ENCODE measurements around the gene E2F4. TPM values are rescaled to one million over a fixed set of nuclear protein-coding genes. Genes with fewer than 3 reads are reported as not detected.
A peak's percentile ranks its signal among the peaks of the same experiment; 100 is the strongest.

Gene E2F4
- total RNA-seq, 1 donor from 2014 or later, result 43.4 TPM

DNA sequence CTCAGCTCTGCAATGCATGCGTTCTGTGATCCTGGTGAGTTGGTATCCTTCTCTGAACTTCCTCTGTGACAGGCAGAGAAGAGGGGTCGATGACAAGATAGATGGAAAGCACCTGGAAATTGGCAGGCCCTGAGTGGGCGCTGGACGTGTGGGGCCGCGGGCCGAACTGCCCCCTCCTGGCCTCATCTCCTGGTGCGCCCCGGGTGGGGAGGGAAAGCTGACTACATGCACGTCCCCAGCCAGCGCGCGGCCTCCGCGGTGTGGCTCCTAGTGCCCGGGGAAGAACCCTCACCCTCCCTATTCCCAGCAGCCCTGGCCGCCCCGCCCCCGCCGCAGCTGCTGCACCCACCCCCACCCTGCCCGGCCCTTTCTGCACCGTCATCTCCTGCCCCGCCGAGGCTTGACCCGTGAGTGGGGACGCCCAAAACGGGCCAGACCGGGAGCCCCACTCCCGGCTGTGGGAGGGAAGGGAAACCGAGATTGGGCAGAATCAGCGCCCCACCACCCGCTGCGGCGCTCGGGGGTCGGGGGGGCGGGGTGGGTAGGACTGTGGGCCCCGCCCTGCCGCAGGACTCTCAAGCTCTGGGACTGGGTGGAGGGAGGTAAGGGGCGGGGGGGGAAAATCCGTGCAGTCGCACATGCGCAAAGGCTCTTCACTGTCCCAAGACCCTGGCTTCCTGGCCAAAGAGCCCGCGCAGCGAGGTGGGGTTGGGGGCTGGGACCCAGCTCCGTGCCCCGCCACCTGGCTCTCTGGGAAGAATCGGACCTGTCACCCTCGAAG, 21.6 kb upstream of the E2F4 start, which contains the start of gene NOL3:
Gene NOL3 (plus strand): TSS at position 371 of the 781 bp plus-strand sequence.
- peak; percentile 91 for DNase-seq (ENCODE audit: extremely low spot score, unreplicated experiment)
- TF ChIP-seq, protein P1, sequence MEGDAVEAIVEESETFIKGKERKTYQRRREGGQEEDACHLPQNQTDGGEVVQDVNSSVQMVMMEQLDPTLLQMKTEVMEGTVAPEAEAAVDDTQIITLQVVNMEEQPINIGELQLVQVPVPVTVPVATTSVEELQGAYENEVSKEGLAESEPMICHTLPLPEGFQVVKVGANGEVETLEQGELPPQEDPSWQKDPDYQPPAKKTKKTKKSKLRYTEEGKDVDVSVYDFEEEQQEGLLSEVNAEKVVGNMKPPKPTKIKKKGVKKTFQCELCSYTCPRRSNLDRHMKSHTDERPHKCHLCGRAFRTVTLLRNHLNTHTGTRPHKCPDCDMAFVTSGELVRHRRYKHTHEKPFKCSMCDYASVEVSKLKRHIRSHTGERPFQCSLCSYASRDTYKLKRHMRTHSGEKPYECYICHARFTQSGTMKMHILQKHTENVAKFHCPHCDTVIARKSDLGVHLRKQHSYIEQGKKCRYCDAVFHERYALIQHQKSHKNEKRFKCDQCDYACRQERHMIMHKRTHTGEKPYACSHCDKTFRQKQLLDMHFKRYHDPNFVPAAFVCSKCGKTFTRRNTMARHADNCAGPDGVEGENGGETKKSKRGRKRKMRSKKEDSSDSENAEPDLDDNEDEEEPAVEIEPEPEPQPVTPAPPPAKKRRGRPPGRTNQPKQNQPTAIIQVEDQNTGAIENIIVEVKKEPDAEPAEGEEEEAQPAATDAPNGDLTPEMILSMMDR (IDR thresholded peaks at IDR 0.05), result no peak
- Mint-ChIP-seq H3K4me3 (ENCODE audit: unreplicated experiment) (peak within 1 kb of the TSS; percentile 77), H3K36me3 (ENCODE audit: unreplicated experiment) (no peaks in the 10 kb centered on the region), H3K9me3 (ENCODE audit: unreplicated experiment) (no peaks in the 10 kb centered on the region), H3K4me1 (ENCODE audit: unreplicated experiment) (peaks cover 38% of the 10 kb centered on the region), H3K27ac (ENCODE audit: unreplicated experiment) (peak within 1 kb of the TSS; percentile 91), H3K27me3 (ENCODE audit: unreplicated experiment) (peaks cover 11% of the 10 kb centered on the region)

DNA sequence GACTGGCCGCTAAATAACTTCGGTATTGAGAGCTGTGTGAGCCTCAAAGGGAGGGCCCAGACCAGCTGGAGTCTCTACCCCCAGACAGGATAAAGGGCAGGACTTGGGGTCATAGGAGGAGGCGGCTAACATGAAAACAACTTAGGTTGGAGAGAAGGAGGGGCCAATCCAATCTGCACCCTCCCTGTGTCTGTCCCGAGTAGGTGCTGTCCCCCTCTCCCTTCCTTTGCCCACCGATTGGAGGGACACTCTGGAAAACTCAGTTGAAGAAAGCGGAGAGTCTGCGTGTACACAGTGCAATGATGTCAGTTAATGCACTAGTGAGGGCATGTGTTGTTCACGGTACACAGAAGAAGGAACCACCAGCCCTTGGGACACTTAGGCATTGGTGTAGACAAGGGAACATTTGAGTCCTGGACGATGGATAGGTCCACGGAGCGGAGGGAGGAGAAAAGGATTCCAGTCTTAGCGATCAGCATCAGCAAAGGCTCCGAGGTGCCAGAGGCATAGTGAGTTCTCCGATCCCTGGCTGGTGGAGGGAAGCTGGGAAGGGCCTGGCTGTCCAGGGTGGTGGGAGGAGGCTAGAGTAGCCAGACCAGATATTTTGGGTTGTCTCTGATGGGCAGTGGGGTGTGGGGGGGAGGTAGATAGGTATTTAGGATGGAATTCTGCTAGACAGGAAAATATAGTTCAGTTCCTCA, 20.9 kb upstream of the E2F4 start:
- Mint-ChIP-seq H3K27me3 (ENCODE audit: unreplicated experiment) (peaks cover 10% of the 10 kb centered on the region), H3K4me3 (ENCODE audit: unreplicated experiment) (peak overlapping the region; percentile 77), H3K36me3 (ENCODE audit: unreplicated experiment) (no peaks in the 10 kb centered on the region), H3K9me3 (ENCODE audit: unreplicated experiment) (no peaks in the 10 kb centered on the region), H3K4me1 (ENCODE audit: unreplicated experiment) (peaks cover 37% of the 10 kb centered on the region), H3K27ac (ENCODE audit: unreplicated experiment) (peak overlapping the region; percentile 91)
- DNase-seq (ENCODE audit: extremely low spot score, unreplicated experiment), result no peak
- TF ChIP-seq, protein P1 (IDR thresholded peaks at IDR 0.05), result no peak

DNA sequence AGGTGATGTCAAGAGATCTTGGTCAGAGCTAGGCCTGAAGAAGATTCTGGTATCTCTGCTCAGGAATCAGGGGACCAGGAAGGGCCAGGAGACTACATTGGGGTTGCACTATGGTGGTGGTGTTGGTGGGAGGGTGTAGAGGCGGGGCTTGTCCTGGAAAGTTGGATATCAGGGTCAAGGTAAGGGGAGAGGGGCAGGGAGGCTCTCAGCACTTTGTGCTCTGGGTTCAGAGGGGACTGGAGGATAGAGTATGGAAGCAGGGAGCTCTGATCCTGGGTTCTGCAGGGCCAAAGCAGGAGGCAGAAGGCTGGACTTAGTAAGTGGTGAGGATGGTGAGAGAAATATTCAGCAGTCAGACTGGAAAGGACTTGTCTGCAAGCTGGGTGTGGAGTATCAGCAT, 18.6 kb upstream of the E2F4 start:
- H3K4me1 Mint-ChIP-seq (ENCODE audit: unreplicated experiment), result peaks cover 40% of the 10 kb centered on the region
- DNase-seq (ENCODE audit: extremely low spot score, unreplicated experiment), result no peak
- TF ChIP-seq, protein P1 (IDR thresholded peaks at IDR 0.05), result no peak
- peak overlapping the region; percentile 94 for H3K27ac Mint-ChIP-seq (ENCODE audit: unreplicated experiment)
- peak overlapping the region; percentile 86 for H3K4me3 Mint-ChIP-seq (ENCODE audit: unreplicated experiment)
- H3K9me3 Mint-ChIP-seq (ENCODE audit: unreplicated experiment), result no peaks in the 10 kb centered on the region
- H3K36me3 Mint-ChIP-seq (ENCODE audit: unreplicated experiment), result no peaks in the 10 kb centered on the region
- H3K27me3 Mint-ChIP-seq (ENCODE audit: unreplicated experiment), result no peaks in the 10 kb centered on the region

DNA sequence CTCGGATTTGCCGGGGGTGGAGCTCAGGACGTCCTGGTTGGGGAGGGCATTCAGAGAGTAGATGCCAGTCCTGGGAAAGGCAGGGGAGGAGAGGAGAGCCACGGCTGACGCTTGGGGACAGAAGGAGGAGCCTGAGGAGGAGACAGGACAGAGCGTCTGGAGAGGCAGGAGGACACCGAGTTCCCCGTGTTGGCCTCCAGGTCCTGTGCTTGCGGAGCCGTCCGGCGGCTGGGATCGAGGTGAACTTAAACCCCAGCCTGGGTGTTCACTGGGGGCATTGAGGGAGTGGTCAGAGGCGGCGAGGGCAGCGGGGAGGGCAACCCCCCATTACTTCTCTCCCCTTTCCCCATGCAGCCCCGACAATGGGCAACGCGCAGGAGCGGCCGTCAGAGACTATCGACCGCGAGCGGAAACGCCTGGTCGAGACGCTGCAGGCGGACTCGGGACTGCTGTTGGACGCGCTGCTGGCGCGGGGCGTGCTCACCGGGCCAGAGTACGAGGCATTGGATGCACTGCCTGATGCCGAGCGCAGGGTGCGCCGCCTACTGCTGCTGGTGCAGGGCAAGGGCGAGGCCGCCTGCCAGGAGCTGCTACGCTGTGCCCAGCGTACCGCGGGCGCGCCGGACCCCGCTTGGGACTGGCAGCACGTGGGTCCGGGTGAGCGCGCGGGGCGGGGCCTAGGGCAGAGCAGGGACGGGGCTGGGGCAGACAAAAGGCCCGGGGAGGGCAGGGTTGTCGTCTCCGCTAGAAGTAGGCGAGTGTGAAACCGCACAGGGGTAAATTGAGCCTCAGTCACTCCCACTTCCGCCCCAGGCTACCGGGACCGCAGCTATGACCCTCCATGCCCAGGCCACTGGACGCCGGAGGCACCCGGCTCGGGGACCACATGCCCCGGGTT, 17.9 kb upstream of the E2F4 start:
- peak overlapping the region; percentile 86 for H3K4me3 Mint-ChIP-seq (ENCODE audit: unreplicated experiment)
- H3K27me3 Mint-ChIP-seq (ENCODE audit: unreplicated experiment), result no peaks in the 10 kb centered on the region
- peaks cover 39% of the 10 kb centered on the region for H3K4me1 Mint-ChIP-seq (ENCODE audit: unreplicated experiment)
- no peaks in the 10 kb centered on the region for H3K36me3 Mint-ChIP-seq (ENCODE audit: unreplicated experiment)
- DNase-seq (ENCODE audit: extremely low spot score, unreplicated experiment), result peak; percentile 94
- H3K9me3 Mint-ChIP-seq (ENCODE audit: unreplicated experiment), result no peaks in the 10 kb centered on the region
- TF ChIP-seq, protein P1 (IDR thresholded peaks at IDR 0.05), result peak; percentile 44
- H3K27ac Mint-ChIP-seq (ENCODE audit: unreplicated experiment), result peak overlapping the region; percentile 94

Data from osteocyte (in vitro differentiated cells).